PC-9 (cell line): ENCODE measurements around the gene RPGRIP1. TPM values are rescaled to one million over a fixed set of nuclear protein-coding genes. Genes with fewer than 3 reads are reported as not detected.

Experiments
- BruUV-seq: library from RNA; stranded (reverse); fragments of 400-500 nt; replicated peaks from 2 replicates; lab custom pipeline; 2021; lab: Mats Ljungman, UMichigan
- CTCF ChIA-PET: fragments of 300-600 bp; sonication (Branson Sonifier 250); formaldehyde crosslinking; loops from one replicate; lab custom pipeline; 2022; ENCODE audit warnings: antibody characterized with exemption; lab: Charles Lee
- POLR2A ChIA-PET: fragments of 300-600 bp; sonication (Branson Sonifier 250); formaldehyde crosslinking; loops from one replicate; lab custom pipeline; 2022; ENCODE audit warnings: antibody characterized with exemption; ENCODE audit not compliant: unreplicated experiment; lab: Charles Lee
- DNase-seq, 2 experiments: peaks; one replicate each; pipeline versions ENCODE4 v3.0.0 to v3.0.0-alpha.2; 2015 to 2022; ENCODE audit warnings: mixed read lengths in 1 of 2
- H2AFZ ChIP-seq: fragments of 200-600 bp; sonication (generic); 2 replicates; pipeline ENCODE4 v1.8.1; 2017; ENCODE audit warnings: antibody characterized with exemption
- H3F3A ChIP-seq: fragments of 200-600 bp; sonication (generic); 2 replicates; pipeline ENCODE4 v1.8.1; 2017; ENCODE audit warnings: antibody characterized with exemption, mild to moderate bottlenecking, low read depth; ENCODE audit not compliant: insufficient read depth
- H3K27ac ChIP-seq: fragments of 200-600 bp; sonication (generic); 2 replicates; pipeline ENCODE4 v1.6.1; 2016; ENCODE audit warnings: mixed run types
- H3K27me3 ChIP-seq: fragments of 200-600 bp; sonication (generic); 2 replicates; pipeline ENCODE4 v1.6.1; 2016; ENCODE audit warnings: low read depth, mixed run types; ENCODE audit not compliant: insufficient read depth
- H3K36me3 ChIP-seq: fragments of 200-600 bp; sonication (generic); 2 replicates; pipeline ENCODE4 v1.6.1; 2016; ENCODE audit warnings: low read depth, mixed run types
- H3K4me1 ChIP-seq: fragments of 200-600 bp; sonication (generic); replicated peaks from 2 replicates; pipeline ENCODE4 v1.6.1; 2016; ENCODE audit warnings: mixed run types; ENCODE audit not compliant: insufficient read depth
- H3K4me2 ChIP-seq: fragments of 200-600 bp; sonication (generic); 2 replicates; pipeline ENCODE4 v1.6.1; 2017; ENCODE audit warnings: mixed run types
- H3K4me3 ChIP-seq: fragments of 200-600 bp; sonication (generic); 2 replicates; pipeline ENCODE4 v1.6.1; 2016; ENCODE audit warnings: mixed run types
- H3K79me2 ChIP-seq: fragments of 200-600 bp; sonication (generic); 2 replicates; pipeline ENCODE4 v1.6.1; 2017; ENCODE audit warnings: low read depth, mixed run types
- H3K9me2 ChIP-seq: fragments of 200-600 bp; sonication (generic); 2 replicates; pipeline ENCODE4 v1.8.1; 2017; ENCODE audit warnings: mild to moderate bottlenecking; ENCODE audit not compliant: insufficient read depth
- H3K9me3 ChIP-seq: fragments of 200-600 bp; sonication (generic); 2 replicates; pipeline ENCODE4 v1.8.1; 2016; ENCODE audit warnings: low read depth; ENCODE audit not compliant: insufficient read depth
- H4K20me1 ChIP-seq: fragments of 200-600 bp; sonication (generic); 2 replicates; pipeline ENCODE4 v1.8.1; 2017; ENCODE audit not compliant: insufficient read depth
- EZH2 ChIP-seq: fragments of 200-600 bp; sonication (generic); IDR thresholded peaks from 2 replicates; pipeline ENCODE4 v1.8.0; 2017; ENCODE audit warnings: antibody characterized with exemption, low read depth
- intact Hi-C: fragments of 100-400 bp; cut with micrococcal nuclease; formaldehyde crosslinking; loops from one replicate; pipeline ENCODE4 v1.10.0; 2022; ENCODE audit not compliant: unreplicated experiment
- total RNA-seq: library from RNA; stranded (reverse); gene quantifications from 2 replicates; pipeline ENCODE4 v1.2.3, GENCODE V29; 2021
- TF ChIP-seq, protein P1 (sequence below): fragments of 200-600 bp; sonication (generic); conservative IDR thresholded peaks from 2 replicates; pipeline ENCODE4 v1.6.1; 2017; ENCODE audit warnings: mixed run types, antibody characterized with exemption, mild to moderate bottlenecking, moderate library complexity

RPGRIP1 gene
- total RNA-seq, 1 experiment from 2014 or later = 2.1 TPM

DNA sequence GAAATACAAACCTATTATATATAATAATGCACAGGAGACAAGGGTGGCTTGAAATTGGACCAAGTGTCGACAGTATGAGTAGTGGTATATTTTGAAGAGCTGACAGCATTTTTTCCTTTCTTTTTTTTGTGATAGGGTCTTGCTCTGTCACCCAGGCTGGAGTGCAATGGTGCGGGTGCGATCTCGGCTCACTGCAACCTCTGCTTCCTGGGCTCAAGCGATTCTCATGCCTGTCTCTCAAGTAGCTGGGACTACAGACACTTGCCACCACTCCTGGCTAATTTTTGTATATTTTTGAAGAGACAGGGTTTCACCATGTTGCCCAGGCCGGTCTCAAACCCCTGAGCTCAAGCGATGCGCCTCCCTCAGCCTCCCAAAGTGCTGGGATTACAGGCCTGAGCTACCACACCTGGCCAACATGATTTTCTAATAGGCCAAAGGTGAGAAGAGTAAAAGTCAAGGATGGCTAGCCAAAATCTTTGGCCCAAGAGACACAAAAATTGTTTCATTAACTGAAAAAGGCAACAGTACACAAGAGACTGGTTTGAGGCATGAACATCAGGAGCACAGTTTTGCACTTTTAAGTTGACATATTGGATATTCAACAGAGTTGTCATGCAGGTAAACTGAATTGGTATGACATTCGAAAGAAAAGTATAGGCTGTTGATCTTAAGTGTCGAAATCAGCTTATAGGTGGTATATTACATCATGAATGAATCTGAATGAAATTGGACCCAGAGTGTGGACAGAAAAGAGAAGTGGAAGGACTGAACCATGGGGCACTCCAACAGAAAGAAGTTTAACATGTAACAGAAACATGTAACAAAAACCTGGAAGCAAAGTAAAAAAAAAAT, 23.1 kb upstream of the RPGRIP1 start:
- Histone ChIP-seq H3K79me2 (peaks cover 100% of the 10 kb centered on the region), H4K20me1 (peaks cover 98% of the 10 kb centered on the region), H2AFZ (no peak overlapping the region), H3K4me3 (no peak overlapping the region), H3K27ac (no peak overlapping the region), H3K27me3 (no peaks in the 10 kb centered on the region), H3K36me3 (peaks cover 74% of the 10 kb centered on the region), H3K4me1 (peaks cover 9% of the 10 kb centered on the region; the same call in 1 of the 2 replicates), H3K4me2 (no peak overlapping the region), H3F3A (peaks cover 90% of the 10 kb centered on the region), H3K9me3 (no peaks in the 10 kb centered on the region), H3K9me2 (no peaks in the 10 kb centered on the region)
- DNase-seq = no peak
- ChIA-PET CTCF (no interaction called here), POLR2A (interaction anchor here (0.5 to 0.6 kb wide), 3 partner anchors 26 to 234 kb away, joined by 3 to 8 read pairs (median 5); no protein-coding TSS in a partner anchor)
- intact Hi-C loops = no loop called here
- TF ChIP-seq, protein P1, sequence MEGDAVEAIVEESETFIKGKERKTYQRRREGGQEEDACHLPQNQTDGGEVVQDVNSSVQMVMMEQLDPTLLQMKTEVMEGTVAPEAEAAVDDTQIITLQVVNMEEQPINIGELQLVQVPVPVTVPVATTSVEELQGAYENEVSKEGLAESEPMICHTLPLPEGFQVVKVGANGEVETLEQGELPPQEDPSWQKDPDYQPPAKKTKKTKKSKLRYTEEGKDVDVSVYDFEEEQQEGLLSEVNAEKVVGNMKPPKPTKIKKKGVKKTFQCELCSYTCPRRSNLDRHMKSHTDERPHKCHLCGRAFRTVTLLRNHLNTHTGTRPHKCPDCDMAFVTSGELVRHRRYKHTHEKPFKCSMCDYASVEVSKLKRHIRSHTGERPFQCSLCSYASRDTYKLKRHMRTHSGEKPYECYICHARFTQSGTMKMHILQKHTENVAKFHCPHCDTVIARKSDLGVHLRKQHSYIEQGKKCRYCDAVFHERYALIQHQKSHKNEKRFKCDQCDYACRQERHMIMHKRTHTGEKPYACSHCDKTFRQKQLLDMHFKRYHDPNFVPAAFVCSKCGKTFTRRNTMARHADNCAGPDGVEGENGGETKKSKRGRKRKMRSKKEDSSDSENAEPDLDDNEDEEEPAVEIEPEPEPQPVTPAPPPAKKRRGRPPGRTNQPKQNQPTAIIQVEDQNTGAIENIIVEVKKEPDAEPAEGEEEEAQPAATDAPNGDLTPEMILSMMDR = no peak
- no peak for TF ChIP-seq EZH2
- BruUV-seq = TSS peak; percentile 3

DNA sequence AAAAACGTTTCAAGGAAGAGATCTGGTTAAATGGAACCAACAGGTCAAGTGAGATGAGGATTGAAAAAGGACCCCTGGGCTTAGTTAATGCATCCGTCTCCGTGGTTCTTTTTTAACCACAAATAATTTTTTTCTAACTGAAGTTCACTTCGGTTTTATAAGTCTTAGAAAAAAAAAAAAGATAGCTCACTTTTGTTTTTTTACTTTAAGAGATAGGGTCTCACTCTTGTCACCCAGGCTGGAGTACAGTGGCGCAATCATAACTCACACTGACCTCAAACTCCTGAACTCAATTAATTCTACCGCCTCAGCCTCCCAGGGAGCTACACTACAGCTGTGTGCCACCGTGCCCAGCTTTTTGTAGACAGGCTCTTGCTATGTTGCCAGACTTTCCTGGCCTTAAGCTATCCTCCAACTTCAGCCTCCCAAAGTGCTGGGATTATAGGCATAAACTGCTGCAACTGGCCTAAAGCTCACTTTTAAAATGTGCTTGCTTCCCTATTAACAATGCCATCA, 22.4 kb upstream of the RPGRIP1 start:
- Histone ChIP-seq H3K4me1 (peaks cover 16% of the 10 kb centered on the region; the same call in 1 of the 2 replicates), H3K9me2 (no peaks in the 10 kb centered on the region), H3F3A (peaks cover 90% of the 10 kb centered on the region), H4K20me1 (peaks cover 98% of the 10 kb centered on the region), H3K79me2 (peaks cover 100% of the 10 kb centered on the region), H3K9me3 (no peaks in the 10 kb centered on the region), H2AFZ (no peak overlapping the region), H3K4me2 (no peak overlapping the region), H3K27ac (peak overlapping the region; percentile 10; the same call in 1 of the 2 replicates), H3K4me3 (no peak overlapping the region), H3K36me3 (peaks cover 75% of the 10 kb centered on the region), H3K27me3 (no peaks in the 10 kb centered on the region)
- intact Hi-C loops = no loop called here
- ChIA-PET POLR2A (interaction anchor here (0.5 kb wide), 1 partner anchor 235 kb away, joined by 8 read pairs; no protein-coding TSS in a partner anchor), CTCF (no interaction called here)
- TF ChIP-seq EZH2 = no peak
- TF ChIP-seq, protein P1 = no peak
- no TSS peak for BruUV-seq
- no peak for DNase-seq

DNA sequence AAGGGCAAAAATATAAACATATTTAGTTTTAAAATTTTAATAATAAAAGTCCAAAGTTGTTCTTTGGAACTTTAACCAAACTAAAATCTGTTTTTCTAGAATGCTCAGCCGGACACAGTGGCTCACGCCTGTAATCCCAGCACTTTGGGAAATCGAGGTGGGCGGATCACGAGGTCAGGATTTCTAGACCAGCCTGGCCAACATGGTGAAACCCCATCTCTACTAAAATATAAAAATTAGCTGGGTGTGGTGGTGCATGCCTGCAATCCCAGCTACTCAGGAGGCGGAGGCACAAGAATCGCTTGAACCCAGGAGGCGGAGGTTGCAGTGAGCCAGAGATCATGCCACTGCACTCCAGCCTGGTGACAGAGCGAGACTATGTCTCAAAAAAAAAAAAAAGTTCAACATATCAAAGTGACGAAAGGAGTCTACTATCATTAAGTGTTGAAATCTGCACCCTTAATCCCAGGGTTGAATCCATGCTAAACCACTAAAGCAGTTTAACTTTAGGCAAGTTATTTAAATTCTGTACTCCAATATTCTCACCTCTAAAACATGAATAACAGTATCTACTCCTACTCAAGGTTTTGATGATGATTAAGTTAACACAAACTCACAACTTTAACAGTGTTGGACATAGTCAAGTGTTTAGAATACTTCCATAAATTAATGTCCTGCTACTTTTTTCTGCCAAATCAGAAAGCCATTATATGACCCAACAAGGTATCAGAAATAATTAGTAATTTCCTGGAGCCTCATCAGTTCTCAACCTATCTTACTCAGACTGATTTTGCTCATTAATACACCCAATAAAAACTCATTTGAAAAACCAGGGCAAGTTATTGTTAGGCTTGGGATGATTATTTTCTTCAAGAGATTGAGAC, 21.6 kb upstream of the RPGRIP1 start:
- Histone ChIP-seq H2AFZ (no peak overlapping the region), H3K9me2 (no peaks in the 10 kb centered on the region), H3F3A (peaks cover 89% of the 10 kb centered on the region), H3K4me1 (peaks cover 24% of the 10 kb centered on the region), H3K9me3 (no peaks in the 10 kb centered on the region), H4K20me1 (peaks cover 98% of the 10 kb centered on the region), H3K4me3 (no peak overlapping the region), H3K27ac (peak overlapping the region; percentile 10; the same call in 1 of the 2 replicates), H3K4me2 (no peak overlapping the region), H3K79me2 (peaks cover 100% of the 10 kb centered on the region), H3K27me3 (no peaks in the 10 kb centered on the region), H3K36me3 (peaks cover 76% of the 10 kb centered on the region)
- intact Hi-C loops = no loop called here
- ChIA-PET POLR2A (no interaction called here), CTCF (no interaction called here)
- DNase-seq = no peak
- no TSS peak for BruUV-seq
- TF ChIP-seq, protein P1 = no peak
- no peak for TF ChIP-seq EZH2
